ENCODE data around the gene CDKN2B. TPM values are rescaled to one million over a fixed set of nuclear protein-coding genes. Genes with fewer than 3 reads are reported as not detected.

CDKN2B gene
- total RNA-seq, 4 donors from 2014 or later: 37.6 to 83.2 (median 55.0) TPM

DNA sequence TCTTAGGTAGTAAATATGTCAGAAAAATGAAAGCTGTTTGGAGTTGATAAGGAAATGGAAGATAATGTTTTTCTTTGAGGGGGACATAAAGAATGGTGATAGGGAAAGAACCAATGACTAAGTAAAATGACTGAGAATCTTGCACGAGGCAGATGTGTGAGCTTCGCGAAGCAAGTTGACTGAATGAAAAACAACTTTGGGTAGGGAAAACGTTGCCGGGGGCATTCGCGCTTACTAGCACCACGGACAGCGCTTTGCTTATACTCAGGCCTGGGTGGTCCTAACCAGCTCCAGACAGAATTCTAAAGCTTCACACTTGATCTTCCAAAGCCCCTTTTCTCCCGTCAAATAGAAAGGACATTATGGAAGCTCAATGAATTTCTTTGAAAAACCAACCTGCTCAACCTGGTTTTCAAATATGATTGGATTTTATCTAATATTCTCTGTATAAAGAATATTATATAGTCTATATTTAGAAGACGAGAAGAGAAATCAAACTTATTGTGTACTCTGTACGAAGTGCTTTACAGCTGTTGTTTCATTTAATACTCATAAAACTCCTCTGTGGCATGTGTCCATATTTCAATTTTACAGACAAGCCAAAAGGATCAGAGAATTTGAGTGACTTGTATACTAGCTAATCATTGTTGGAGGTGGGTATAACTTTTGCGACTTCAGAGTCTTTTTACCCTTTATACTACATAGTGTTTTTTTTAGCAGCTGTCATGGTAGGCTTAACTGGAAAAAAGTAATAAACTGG lies 1.9 kb upstream of the CDKN2B start:
- H3K4me3 ChIP-seq (ENCODE audit: low read depth, poor library complexity, severe bottlenecking): no peak overlapping the region
- intact Hi-C loops (cut with DNase I; ENCODE audit: low total_unique reads): no loop called here
- WGBS, 2 donors: 19% methylated on average over 13 of the region's 13 CpGs
- no peak for TF ChIP-seq POLR2A (IDR thresholded peaks at IDR 0.05)
- TF ChIP-seq, protein P1, sequence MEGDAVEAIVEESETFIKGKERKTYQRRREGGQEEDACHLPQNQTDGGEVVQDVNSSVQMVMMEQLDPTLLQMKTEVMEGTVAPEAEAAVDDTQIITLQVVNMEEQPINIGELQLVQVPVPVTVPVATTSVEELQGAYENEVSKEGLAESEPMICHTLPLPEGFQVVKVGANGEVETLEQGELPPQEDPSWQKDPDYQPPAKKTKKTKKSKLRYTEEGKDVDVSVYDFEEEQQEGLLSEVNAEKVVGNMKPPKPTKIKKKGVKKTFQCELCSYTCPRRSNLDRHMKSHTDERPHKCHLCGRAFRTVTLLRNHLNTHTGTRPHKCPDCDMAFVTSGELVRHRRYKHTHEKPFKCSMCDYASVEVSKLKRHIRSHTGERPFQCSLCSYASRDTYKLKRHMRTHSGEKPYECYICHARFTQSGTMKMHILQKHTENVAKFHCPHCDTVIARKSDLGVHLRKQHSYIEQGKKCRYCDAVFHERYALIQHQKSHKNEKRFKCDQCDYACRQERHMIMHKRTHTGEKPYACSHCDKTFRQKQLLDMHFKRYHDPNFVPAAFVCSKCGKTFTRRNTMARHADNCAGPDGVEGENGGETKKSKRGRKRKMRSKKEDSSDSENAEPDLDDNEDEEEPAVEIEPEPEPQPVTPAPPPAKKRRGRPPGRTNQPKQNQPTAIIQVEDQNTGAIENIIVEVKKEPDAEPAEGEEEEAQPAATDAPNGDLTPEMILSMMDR (IDR thresholded peaks at IDR 0.05): no peak
- DNase-seq (ENCODE audit: low spot score in 2 of 2): no peak

DNA sequence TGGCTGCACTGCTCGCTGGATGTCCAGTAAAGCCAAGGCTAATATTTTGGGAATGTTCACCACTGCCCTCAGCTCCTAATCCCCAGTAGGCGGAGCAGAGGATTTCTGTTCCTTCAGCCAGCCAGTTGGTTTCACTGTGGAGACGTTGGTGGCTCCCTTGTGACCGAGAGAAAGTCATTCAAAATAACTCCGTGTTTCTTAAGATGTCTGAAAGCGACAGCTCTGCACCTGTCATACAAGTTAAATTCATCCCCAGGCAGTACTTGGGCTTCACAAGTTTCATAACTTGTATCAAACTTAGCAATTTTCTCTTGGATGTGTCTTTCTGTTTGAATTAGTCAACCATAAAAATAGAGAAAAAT lies 382 bp upstream of the CDKN2B start:
- intact Hi-C loops (cut with DNase I; ENCODE audit: low total_unique reads): no loop called here
- no peak overlapping the region for H3K4me3 ChIP-seq (ENCODE audit: low read depth, poor library complexity, severe bottlenecking)
- no peak for DNase-seq (ENCODE audit: low spot score in 2 of 2)
- WGBS, 2 donors: 4 to 5% methylated on average over 6 of the region's 6 CpGs
- TF ChIP-seq, protein P1 (IDR thresholded peaks at IDR 0.05): no peak
- TF ChIP-seq POLR2A (IDR thresholded peaks at IDR 0.05): no peak

DNA sequence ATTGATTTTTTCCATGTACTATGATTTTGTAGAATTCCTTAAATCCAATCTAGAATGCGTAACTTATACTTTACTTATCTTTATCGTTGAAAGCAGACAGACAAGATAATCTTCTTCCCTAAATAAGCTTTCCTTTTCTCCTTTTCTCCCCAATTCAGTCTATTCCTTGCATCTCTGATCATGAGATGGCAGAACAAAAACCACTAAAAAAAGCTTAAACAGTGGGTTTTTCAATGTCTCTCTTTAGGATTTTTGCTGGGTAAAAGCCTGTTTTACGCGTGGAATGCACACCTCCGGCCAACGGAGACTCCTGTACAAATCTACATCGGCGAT lies 755 bp downstream of the CDKN2B start:
- TF ChIP-seq POLR2A (IDR thresholded peaks at IDR 0.05): no peak
- TF ChIP-seq, protein P1 (IDR thresholded peaks at IDR 0.05): no peak
- WGBS, 2 donors: 5 to 6% methylated on average over 8 of the region's 8 CpGs
- peak overlapping the region; percentile 81 for H3K4me3 ChIP-seq (ENCODE audit: low read depth, poor library complexity, severe bottlenecking)
- intact Hi-C loops (cut with DNase I; ENCODE audit: low total_unique reads): no loop called here
- DNase-seq (ENCODE audit: low spot score in 2 of 2): no peak

DNA sequence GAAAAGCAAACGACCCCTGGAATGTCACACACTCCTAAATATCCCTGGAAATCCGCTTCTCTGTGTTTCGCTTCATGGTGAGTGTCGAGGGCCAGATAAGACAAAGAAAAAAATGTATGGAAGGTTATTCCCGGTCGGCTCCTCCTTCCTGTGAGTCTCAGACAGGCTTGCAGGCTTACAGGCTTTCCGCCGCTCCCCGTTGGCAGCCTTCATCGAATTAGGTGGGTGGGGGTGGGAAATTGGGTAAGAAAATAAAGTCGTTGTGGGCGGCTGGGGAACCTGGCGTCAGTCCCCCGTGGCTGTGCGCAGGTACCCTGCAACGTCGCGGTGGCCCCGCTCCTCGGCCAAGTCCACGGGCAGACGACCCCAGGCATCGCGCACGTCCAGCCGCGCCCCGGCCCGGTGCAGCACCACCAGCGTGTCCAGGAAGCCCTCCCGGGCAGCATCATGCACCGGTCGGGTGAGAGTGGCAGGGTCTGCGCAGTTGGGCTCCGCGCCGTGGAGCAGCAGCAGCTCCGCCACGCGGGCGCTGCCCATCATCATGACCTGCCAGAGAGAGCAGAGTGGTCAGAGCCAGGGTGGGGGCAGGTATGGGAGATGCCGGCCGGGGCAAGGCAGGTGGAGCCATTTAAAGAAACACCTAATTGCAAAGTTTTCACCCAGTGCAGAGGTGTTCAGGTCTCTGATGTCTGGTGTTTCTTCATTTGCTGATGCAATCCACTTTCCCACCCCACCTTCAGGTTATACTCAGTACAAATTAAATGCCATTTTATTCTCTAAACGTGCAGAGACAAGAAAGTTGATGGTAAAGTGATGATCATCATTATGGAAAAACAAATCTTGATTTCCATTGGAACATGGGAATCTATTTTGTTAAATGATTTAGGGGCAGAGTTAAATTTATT lies 3.2 kb downstream of the CDKN2B start:
- TF ChIP-seq, protein P1 (IDR thresholded peaks at IDR 0.05): no peak
- no peak for TF ChIP-seq POLR2A (IDR thresholded peaks at IDR 0.05)
- 23 to 26% methylated on average over 25 to 44 of the region's 44 CpGs for WGBS, 2 donors
- no peak overlapping the region for H3K4me3 ChIP-seq (ENCODE audit: low read depth, poor library complexity, severe bottlenecking)
- intact Hi-C loops (cut with DNase I; ENCODE audit: low total_unique reads): no loop called here
- no peak for DNase-seq (ENCODE audit: low spot score in 2 of 2)

DNA sequence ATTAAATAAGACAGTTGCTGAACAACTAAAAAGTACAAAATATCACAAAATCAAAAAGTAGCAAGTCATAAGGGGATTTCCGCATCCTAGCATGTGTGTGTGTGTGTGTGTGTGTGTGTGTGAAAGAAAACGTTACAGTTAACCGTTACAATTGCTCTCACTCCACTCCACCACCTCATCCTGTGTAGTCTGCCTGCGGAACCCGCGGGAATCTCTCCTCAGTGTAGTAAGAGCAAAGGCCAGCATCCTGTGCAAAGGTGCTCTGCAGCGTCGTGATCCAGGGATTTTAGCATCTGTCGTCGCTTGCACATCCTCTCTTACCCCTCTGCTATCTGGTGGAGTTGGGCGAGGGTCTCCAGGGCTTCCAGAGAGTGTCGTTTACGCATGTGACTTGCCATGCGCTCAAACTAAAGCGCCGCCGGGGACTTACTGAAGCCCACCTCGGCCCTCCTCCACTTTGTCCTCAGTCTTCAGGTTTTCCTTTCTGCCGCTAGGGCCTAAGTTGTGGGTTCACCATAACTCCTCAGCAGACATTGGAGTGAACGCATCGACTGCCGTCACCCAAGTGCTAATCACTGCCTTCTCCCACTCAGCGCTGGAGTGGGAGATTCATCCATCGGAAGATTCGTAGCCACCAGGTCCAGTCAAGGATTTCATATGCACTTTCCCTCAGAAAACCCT lies 3.9 kb downstream of the CDKN2B start:
- WGBS, 2 donors: 37 to 53% methylated on average over 25 of the region's 25 CpGs
- no peak overlapping the region for H3K4me3 ChIP-seq (ENCODE audit: low read depth, poor library complexity, severe bottlenecking)

More for the DNA sequence above, 3.9 kb downstream of the CDKN2B start:
- TF ChIP-seq, protein P1 (IDR thresholded peaks at IDR 0.05): no peak
- no peak for TF ChIP-seq POLR2A (IDR thresholded peaks at IDR 0.05)
- intact Hi-C loops (cut with DNase I; ENCODE audit: low total_unique reads): no loop called here
- no peak for DNase-seq (ENCODE audit: low spot score in 2 of 2)
